Activated CD8-positive, alpha-beta memory T cell treated with anti-CD3 and anti-CD28 coated beads, Interleukin-2, amount 50 U/mL, for 24 hours (primary cell): ENCODE results near the gene SNX25.
"Not testable (repeated sequence)": the region's sequence is repeated elsewhere in the genome, so short reads cannot be mapped to it uniquely, and the experiment has no call there.

Experiments
- DNase-seq: peaks from one replicate; pipeline ENCODE4 v3.0.0-alpha.2; 2020; ENCODE audit errors: extremely low read depth

The SNX25 gene

DNA sequence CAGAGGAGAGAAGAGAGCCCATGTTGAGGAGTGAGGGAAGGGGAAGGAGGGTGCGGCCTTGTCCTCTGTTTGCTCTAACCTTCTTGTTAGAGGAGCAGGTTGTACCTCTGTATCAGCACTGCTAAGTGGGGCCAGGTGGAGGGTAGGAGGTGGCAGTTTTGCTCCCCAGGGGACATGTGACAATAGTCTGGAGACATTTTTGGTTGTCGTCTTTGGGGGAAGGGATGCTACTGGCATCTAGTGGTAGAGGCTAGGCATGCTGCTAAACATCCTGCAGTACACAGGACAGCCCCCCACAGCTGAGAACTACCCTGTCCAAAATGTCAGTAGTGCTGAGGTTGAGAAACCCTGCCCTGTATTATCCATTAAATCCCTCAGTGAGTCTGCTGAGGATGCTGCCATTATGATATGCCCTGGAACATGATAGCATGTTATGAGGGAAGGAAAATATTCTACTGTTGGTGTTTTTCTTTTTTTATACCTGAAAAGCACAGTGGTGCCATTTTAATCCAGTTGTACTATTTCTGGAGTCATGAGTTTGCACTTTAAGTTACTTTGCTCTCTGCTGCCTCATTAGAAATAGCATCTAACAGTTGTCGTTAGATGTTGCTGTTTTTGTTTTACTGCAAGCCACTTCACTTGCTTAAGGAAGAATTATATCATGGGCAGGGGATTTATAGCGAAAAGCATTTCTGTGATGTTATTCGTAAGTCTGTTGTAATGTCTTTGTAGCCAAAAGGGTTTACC, 95.7 kb downstream of the SNX25 start:
- DNase-seq, result no peak

DNA sequence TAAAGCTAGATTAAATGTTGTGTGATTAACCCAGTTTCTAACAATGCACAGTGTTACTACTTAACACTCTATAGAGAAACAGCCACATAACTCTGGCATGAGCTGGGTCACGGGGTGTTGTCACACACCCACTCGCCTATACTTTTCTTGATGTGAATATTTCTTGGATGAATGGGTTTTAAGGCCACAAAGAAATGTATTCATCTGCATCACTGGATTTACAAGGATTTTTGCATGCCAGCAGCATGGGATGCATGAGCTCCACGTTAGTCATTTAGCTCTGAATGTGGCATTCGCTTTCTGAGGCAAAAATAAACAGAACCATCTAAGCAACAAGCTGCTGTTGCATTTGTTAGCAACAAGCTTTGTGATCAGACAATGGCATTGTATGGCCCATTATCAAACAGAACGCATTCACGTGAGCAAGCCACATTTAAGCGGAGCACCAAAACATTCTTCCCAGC, 96.6 kb downstream of the SNX25 start:
- DNase-seq, result no peak

DNA sequence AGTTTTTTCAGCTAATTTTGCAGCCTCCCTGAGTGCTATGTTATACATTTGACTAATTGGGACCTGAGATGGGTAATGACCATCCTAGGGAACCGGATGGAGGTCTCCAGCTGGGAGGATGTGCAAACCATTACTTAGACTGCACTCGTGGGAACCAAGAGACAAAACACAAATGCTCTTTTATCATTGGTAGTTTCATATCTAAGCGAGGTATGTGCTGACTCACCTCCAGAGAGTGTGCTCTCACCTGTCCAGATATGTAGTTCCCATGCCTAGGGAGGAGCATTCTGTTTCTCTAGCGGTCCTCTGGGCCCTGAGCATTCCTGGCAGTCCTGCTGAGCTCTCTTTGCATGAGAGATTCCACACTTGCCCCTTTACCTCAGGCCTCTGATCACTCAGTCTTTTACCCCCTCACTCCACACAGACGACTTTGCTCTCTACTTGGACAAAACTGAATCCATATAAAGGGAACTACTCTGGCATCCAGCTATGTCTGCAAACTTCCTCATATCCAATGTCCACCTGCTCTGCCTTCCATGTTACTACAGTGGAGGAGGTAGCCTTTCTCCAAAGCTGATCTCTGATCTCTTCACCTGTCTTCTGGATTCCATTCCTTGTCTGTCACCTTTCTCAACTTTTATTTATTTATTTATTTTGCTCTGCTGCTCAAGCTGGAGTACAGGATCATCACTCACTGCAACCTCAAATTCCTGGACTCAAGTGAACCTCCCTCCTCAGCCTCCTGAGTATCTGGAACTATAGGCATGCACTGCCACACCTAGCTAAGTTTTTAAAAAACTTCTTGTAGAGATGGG, 97.9 kb downstream of the SNX25 start:
- DNase-seq, result no peak

DNA sequence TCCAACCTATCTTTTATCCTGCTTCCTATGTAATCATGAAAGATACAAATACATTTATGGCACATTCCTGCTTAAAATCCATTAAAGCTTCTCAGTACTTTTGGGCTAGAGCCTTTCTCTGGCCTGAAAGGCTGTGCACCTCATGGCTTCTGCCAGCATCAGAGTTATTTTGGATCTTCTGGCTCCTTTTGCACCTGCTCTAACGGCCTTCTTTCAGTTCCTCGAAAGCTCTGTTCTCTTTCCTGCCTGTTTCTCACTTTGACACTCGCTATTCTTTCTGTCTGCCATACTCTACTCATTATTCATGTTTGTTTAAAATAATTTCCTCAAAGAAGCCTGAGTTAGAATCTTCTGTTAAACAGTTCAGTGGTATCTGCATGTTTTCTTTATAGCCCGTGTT, 100.4 kb downstream of the SNX25 start:
- DNase-seq, result no peak

DNA sequence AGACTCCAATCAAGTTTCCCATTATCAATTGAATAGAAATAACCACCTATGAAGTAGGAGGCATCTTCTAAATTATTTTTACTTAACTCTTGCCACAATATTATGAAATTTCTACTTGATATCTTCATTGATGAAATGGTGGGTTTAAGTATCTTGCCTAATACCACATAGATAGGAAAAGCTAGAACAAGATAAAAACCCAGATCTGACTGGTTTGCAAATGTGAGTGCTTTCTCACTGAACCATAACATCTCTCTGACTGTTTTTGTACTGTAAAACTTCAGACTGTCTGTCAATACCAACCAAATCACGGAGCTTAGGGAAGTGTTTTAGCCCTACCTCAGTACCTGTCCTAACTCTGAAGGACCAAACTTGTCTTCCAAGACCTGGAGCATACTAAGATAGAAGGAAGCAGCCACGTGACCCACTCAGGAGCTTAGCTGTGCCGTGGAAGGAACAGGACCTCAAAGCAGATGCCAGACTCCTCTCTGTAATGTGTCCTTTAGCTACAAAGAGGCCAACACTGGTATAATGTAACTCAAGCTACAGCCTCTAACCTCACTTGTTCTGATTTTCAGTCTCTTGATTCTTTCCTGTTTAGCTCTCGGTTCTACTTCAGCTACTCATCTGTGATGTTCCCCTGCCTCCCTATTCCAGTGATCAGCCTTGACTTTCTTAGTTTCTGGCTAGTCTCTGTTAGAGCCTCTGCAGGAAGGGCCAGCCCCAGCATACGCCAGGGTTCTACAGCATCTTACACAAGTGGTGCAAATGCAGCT, 101.9 kb downstream of the SNX25 start:
- DNase-seq, result no peak

DNA sequence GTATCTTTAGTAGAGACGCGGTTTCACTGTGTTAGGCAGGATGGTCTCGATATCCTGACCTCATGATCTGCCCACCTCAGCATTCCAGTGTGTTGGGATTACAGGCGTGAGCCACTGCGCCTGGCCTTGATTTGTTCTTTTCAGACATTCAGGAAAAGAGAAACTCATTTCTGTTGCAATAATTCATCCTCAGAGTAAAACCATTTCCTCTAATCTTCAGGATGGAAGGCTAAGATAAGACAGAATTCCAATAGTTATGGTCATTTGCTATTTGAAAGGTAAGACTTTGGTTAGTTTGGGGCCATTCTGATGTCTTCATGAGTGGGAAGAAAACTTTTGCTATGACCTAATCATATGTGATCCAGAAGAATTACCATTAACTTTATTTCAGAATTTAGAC, 103.3 kb downstream of the SNX25 start:
- no peak for DNase-seq

DNA sequence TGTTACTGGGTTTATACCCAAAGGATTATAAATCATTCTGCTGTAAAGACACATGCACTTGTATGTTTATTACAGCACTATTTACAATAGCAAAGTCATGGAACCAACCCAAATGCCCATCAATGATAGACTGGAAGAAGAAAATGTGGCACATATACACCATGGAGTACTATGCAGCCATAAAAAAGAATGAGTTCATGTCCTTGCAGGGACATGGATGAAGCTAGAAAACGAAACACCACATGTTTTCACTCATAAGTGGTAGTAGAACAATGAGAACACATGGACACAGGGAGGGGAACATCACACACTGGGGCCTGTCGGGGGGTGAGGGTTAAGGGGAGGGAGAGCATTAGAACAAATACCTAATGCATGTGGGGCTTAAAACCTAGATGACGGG, 108.1 kb downstream of the SNX25 start:
- DNase-seq, result not testable (repeated sequence)

DNA sequence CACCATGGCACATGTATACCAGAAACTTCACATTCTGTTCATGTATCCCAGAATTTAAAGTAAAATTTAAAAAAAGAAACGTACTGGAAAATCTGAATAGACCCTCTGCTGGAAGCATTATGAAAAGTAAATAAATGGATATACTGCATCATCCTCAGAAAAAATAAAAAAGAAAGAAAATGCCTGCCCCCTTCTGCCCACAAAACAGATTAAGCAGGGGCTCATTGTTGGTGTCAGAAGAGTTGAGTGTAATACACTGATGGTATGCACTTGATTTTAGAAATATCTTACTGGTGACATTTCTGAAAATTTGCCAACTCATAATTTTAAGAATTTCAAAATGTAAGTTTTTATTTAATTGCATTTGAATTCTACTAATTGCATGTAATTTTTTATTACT, 108.5 kb downstream of the SNX25 start:
- DNase-seq, result no peak

DNA sequence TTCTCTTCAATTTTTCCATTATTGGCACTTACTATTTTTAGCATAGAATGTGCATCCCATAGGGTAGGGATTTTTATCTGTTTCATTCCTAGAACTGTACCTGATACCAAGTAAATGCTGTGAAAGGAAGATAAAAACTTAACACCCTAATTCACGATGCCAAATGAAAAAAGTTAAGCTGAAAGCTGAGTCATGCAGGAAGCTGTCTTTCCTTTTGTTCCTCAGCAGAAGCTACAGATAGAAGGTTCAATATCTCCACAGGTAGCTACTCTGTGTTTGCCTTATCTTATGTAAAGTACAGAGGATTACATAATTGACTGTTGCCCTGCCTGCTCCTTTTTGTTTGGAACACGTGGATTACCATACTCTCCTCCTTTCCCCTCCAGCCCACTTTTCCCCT, 109.3 kb downstream of the SNX25 start:
- no peak for DNase-seq

DNA sequence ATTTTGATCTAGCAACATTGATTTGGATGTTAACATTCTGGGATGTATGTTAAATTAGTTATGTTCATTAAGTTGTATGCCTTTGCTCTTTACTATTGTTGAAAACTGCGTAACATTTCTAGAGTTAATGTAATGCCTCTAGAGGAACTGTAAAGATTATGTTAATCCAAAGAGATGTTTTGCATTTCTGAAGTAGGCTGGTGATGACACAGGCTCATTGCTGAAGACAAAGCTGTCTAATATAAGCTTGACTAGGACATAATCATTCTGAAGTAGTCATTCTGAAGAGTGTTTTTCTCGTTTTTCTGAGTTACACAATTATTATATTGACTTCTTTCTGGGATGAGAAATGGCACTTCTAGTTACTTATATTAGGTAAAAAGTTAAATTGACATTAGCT, 113.4 kb downstream of the SNX25 start:
- DNase-seq, result no peak

DNA sequence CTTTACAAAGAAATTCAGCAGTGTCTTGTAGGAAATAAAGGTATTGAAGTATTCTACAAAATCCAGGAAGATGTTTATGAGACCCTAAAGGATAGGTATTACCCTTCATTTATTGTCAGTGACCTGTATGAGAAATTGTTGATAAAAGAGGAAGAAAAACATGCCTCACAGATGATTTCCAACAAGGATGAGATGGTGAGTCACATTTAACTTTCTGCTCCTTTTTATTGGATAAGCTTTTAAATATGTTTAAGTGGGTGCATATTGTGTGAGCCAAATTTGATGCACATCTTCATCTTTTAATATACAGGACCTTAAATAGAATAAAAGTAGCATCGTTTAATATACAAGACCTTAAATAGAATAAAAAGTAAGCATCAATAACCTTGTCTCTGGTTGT, 114.2 kb downstream of the SNX25 start:
- DNase-seq, result no peak

DNA sequence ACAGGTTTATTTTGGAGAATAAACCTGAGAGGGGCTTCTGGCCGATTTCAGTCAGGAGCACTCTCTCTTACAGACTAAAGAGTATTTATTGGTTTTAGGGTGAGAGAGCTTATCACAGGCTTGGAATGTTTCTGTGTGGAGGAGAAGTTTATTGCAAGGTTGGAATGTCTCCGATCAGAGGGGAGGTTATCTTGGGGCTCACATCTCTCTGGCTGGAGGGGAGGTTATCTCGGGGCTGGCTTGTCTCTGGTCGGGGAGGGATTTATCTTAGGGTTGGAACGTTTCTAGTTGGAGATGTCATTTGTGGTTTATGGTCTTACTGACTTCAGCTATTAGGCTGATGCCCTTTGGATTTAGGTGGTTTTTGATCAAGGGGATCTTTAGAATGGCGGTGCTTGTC, 115.0 kb downstream of the SNX25 start:
- not testable (repeated sequence) for DNase-seq

DNA sequence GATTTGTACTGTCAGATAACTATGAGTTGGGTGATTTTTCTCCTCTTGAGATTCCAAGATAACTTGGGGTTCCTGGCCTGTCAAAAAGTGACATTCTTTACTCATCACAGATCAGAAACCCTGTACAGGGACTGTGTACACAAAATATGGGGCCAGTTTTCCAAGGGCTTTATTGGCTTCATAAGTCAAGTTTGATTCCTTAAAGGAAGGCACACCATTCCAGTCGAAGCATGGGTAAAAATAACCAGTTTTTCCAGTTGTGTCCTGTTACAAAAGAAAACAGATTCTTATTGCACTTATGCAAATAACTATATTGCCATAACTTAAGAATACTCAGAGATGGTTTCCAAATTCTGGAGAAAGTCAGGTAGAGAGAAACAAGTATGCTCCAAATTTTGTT, 116.3 kb downstream of the SNX25 start:
- not testable (repeated sequence) for DNase-seq

DNA sequence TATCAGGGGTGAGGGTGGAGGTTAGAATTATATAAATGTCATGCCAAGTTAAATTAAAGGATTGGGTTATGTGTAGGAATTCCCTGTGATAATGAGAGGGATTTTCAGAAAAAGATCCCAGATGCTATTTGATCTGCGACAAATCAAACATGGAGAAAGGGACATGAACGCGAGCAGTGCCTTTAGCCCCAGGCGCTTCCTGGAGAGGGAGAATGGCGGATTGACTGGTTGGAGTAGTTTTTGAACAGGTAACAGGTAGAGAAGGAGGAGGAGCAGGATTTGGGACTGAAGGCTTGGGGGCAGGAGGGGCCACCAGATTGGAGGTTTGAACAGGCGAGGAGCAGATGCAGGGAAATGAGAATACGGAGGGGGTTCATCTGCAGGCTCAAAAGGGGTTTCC, 119.2 kb downstream of the SNX25 start:
- DNase-seq, result no peak

DNA sequence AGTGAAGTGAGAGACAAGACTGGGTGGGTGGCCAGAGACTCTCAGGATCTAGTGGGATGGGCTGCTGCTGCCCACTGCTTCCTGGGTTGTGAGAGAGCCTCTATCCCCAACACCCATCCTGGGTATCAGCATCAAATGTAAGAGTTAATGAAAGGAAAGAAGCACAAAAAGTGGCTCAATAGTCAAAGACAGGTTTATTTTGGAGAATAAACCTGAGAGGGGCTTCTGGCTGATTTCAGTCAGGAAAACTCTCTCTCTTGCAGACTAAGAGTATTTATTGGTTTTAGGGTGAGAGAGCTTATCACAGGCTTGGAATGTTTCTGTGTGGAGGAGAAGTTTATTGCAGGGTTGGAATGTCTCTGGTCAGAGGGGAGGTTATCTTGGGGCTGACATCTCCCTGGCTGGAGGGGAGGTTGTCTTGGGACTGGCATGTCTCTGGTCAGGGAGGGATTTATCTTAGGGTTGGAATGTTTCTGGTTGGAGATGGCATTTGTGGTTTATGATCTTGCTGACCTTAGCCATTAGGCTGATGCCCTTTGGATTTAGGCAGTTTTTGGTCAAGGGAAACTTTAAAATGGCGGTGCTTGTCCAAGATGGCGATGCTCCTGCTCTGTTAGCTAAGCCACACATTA, 120.6 kb downstream of the SNX25 start:
- DNase-seq, result not testable (repeated sequence)

DNA sequence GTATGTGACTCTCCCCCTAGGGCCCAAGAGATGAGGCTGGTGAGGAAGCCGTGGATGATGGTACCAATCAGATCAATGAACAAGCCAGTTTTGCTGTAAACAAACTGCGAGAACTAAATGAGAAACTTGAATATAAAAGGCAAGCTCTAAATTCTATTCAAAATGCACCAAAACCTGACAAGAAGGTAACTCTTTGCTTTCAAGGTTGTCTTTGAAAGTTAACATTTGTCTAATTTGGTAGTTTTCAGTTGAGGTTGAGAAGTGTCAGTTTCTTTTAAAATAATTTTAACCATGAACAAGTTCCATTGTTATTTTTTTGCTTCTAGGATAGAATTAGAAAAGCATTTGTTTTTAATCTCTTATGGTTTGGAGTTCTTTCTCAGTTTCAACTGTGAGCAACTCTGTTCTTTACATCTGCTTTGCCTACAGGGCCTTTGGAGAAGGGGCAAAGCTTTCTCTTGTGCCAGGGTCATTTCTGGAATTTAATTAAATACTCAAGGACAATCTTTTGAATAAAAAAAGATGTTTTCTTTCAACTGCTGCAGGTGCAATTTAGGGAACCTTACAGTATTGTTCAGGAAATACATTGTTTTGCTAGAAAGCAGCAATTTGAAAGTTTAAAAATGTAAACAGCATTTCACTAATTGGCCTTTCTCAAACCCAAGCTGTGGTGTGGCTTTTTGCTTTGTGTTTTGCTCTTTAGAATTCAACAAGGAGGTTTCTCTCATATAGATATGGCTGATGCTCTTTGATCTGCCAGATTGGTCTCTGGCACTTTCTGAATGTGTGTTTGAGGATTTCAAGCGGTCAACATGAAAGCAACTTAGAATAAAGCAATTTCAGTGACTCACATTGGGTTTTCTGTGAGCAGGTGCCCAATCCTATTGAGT, 123.4 kb downstream of the SNX25 start:
- DNase-seq, result no peak

DNA sequence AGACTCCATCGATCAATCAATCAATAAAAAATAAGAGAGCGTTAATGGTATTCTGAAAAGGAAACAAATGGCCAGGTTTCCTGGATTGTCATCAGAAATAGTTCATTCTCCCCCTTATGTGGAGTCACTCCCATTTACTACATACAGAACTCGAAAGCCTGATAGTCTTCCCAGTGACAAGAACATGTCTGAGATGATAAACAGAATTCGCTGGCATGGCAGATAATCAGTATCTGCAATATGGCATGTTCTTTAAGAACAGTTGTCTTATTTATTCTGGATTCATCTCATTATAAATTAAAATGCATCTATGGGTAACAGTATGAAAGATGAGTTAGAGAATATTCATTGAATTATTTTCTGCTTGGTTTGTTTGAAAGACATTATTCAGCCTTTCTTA, 124.9 kb downstream of the SNX25 start:
- DNase-seq, result no peak

DNA sequence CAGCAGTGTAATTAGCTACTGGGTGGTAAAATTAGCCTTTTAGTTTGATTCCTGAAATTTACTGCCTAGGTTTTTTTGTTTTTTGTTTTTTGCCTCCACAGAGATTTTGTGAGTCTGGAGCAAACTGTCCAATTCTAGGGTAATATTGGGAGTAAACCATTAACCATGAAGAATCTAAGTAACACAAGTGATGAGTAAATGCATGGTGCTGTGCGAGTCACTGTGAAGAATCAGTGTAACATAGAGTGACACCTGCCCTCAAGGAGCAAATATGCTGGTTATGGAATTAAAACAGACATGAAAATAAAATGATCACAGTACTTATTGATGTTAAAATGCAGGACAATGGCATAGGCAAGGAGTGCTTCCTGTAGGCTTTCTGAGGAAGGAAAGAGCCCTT, 126.2 kb downstream of the SNX25 start:
- no peak for DNase-seq

DNA sequence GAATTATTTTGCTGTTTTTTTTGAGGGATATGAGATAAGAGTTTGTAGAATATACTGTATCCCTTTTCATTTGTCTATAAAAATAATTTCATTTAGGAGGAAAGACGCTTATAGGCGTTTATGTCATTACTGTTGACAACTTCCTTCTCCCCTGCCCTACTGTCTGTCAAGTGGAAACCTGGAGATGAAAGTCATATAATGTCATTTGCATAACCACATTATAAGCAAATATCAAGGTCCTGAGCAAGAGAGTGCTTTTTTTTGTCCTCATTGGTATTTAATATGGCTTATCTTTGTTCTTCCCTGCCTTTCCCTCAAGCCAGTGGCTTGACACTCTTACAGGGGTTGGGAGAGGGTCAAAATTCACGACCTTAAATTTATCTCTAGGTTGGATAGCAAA, 130.5 kb downstream of the SNX25 start:
- no peak for DNase-seq

DNA sequence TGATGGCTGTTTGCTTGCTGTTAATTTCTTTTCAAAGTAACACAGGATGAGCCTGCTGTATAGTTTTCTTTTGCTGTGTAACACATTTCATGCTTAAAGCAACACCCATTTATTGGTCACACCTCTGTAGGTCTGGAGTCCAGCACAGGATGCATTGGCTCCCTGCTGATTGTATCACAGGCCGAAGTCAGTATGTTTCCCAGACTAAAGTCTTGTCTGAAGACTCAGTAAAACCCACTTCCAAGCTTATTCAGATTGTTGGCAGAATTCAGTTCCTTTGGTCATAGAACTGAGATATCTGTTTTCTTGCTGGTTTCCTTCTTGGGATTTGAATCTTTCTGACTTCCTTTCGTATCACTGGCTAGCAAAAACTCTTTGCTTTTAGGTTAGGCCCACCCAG, 132.0 kb downstream of the SNX25 start:
- DNase-seq, result no peak

DNA sequence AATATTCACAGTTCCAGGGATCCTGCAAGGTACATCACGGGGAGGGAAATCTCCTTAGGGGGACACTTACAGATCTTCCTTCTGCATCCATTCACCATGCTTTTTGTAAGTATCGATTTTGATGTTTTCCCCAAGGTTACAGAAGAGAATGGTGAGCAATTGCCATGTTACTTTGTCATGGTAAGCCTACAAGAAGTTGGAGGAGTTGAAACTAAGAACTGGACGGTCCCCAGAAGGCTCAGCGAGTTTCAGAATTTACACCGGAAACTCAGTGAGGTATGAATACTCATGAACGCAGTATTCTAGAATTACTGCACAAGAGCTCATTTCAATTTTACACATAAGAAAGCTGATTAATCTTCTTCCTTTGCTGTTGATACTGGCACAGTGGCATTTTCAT, 132.4 kb downstream of the SNX25 start:
- DNase-seq, result no peak
